SHP77 treated with DMSO at 0.1 percent for 48 hours (cell line): Measurements from ENCODE around the gene ZNF383.
"Not testable (repeated sequence)": the region's sequence is repeated elsewhere in the genome, so short reads cannot be mapped to it uniquely, and the experiment has no call there.

ENCODE experiments used
- DNase-seq: peaks from one replicate; lab custom pipeline; 2025; lab: John Stamatoyannopoulos, UW

Gene ZNF383

GRCh38 chr19:37292998-37293939, 75.3 kb downstream of the ZNF383 start:
- not testable (repeated sequence) for DNase-seq

- DNase-seq, result not testable (repeated sequence)
Measured at GRCh38 chr19:37294246-37294645, 76.2 kb downstream of the ZNF383 start.
